ENCODE results near the gene B3GAT3. TPM values are rescaled to one million over a fixed set of nuclear protein-coding genes. Genes with fewer than 3 reads are reported as not detected.
A peak's percentile ranks its signal among the peaks of the same experiment; 100 is the strongest.

Gene B3GAT3
- total and polyA plus RNA-seq, 8 donors = 5.2 to 50.8 (median 19.7) TPM

DNA sequence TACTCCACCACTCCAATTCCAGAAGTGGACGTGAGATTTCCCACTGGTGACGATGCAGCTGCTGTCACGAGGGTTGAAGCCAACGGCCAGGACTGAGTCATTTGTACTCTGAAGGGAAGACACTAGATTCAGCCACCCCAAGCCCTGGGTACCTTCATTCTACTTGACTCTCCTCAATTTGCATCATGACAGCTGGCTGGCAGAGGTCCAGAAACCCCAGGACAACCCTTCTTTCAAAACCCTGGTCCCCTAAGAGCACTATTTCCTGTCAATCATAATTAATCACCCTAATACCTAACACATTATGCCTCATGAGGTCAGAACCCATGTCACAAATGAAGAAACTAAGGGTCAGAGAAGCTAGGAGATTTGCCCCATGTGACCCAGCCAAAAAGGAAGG, 14.1 kb downstream of the B3GAT3 start:
- intact Hi-C loops (cut with DNase I; ENCODE audit: low total_unique reads) = no loop called here
- Histone ChIP-seq H3K4me3 (no peak overlapping the region), H3K27ac (no peak overlapping the region), H3K27me3 (no peaks in the 10 kb centered on the region), H3K4me1 (peaks cover 19 to 45% (median 26%) of the 10 kb centered on the region in 4 donors), H3K36me3 (peaks cover 28 to 76% (median 66%) of the 10 kb centered on the region in 4 donors), H3K9me3 (no peaks in the 10 kb centered on the region)
- no peak for TF ChIP-seq EP300 (IDR thresholded peaks at IDR 0.05)
- no peak for TF ChIP-seq POLR2AphosphoS5 (IDR thresholded peaks at IDR 0.05)
- TF ChIP-seq, protein P1, sequence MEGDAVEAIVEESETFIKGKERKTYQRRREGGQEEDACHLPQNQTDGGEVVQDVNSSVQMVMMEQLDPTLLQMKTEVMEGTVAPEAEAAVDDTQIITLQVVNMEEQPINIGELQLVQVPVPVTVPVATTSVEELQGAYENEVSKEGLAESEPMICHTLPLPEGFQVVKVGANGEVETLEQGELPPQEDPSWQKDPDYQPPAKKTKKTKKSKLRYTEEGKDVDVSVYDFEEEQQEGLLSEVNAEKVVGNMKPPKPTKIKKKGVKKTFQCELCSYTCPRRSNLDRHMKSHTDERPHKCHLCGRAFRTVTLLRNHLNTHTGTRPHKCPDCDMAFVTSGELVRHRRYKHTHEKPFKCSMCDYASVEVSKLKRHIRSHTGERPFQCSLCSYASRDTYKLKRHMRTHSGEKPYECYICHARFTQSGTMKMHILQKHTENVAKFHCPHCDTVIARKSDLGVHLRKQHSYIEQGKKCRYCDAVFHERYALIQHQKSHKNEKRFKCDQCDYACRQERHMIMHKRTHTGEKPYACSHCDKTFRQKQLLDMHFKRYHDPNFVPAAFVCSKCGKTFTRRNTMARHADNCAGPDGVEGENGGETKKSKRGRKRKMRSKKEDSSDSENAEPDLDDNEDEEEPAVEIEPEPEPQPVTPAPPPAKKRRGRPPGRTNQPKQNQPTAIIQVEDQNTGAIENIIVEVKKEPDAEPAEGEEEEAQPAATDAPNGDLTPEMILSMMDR (IDR thresholded peaks at IDR 0.05) = no peak
- no peak for TF ChIP-seq POLR2A (IDR thresholded peaks at IDR 0.05)
- no peak for DNase-seq
- WGBS, 5 donors = 64 to 87% (median 82%) methylated on average over 4 of the region's 4 CpGs

DNA sequence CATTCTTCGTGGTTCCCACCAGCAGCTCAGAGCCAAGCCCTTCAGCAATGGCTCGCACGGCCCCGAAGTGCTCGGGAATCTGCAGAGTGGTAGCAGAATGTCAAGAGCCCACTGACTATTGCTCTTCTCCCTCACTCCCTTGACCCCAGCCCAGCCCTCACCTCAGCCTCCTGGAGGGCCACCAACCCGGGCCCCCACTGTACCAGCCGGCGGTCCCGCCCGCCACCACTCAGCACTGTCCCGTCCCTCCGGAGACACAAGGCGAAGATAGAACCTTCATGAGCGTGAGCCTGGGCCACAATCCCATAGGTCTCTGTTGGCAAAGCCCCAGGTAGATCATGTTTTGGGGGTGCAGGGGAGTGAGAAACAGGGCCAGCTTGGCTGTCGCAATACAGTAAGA, 15.9 kb downstream of the B3GAT3 start:
- Histone ChIP-seq H3K4me3 (no peak overlapping the region), H3K4me1 (peaks cover 16 to 44% (median 24%) of the 10 kb centered on the region in 4 donors), H3K36me3 (peaks cover 25 to 74% (median 66%) of the 10 kb centered on the region in 4 donors), H3K9me3 (no peaks in the 10 kb centered on the region), H3K27me3 (no peaks in the 10 kb centered on the region), H3K27ac (no peak overlapping the region)
- intact Hi-C loops (cut with DNase I; ENCODE audit: low total_unique reads) = no loop called here
- no peak for DNase-seq
- WGBS, 5 donors = 91 to 96% (median 95%) methylated on average over 15 of the region's 15 CpGs
- TF ChIP-seq, protein P1 (IDR thresholded peaks at IDR 0.05) = no peak
- TF ChIP-seq POLR2A (IDR thresholded peaks at IDR 0.05) (no peak), EP300 (IDR thresholded peaks at IDR 0.05) (no peak), POLR2AphosphoS5 (IDR thresholded peaks at IDR 0.05) (no peak)

DNA sequence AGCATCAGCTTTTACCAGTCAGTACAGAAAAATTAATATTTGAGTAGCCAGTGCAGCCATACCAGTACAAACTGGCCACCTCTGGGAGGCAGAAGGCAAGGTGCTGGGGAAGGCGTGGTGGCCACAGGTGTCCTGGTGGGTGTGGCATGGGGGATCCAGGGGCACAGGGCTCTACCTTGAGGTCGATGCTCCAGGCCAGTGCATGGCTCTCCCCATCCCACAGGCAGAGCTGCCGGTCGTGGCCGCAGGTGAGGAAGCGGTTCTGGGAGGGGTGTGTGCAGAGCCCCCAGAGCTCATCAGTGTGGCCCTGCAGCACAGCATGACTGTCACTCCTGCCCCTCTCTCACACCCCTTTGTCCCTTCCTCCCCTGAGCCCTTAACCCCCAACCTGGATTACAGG, 16.3 kb downstream of the B3GAT3 start:
- TF ChIP-seq, protein P1 (IDR thresholded peaks at IDR 0.05) = no peak
- TF ChIP-seq EP300 (IDR thresholded peaks at IDR 0.05) (no peak), POLR2A (IDR thresholded peaks at IDR 0.05) (no peak), POLR2AphosphoS5 (IDR thresholded peaks at IDR 0.05) (no peak)
- Histone ChIP-seq H3K4me1 (peaks cover 13 to 41% (median 22%) of the 10 kb centered on the region in 4 donors), H3K27ac (no peak overlapping the region), H3K27me3 (no peaks in the 10 kb centered on the region), H3K9me3 (no peaks in the 10 kb centered on the region), H3K36me3 (peaks cover 21 to 70% (median 64%) of the 10 kb centered on the region in 4 donors), H3K4me3 (no peak overlapping the region)
- 87 to 93% (median 90%) methylated on average over 5 to 6 of the region's 6 CpGs for WGBS, 5 donors
- intact Hi-C loops (cut with DNase I; ENCODE audit: low total_unique reads) = no loop called here
- DNase-seq = no peak

DNA sequence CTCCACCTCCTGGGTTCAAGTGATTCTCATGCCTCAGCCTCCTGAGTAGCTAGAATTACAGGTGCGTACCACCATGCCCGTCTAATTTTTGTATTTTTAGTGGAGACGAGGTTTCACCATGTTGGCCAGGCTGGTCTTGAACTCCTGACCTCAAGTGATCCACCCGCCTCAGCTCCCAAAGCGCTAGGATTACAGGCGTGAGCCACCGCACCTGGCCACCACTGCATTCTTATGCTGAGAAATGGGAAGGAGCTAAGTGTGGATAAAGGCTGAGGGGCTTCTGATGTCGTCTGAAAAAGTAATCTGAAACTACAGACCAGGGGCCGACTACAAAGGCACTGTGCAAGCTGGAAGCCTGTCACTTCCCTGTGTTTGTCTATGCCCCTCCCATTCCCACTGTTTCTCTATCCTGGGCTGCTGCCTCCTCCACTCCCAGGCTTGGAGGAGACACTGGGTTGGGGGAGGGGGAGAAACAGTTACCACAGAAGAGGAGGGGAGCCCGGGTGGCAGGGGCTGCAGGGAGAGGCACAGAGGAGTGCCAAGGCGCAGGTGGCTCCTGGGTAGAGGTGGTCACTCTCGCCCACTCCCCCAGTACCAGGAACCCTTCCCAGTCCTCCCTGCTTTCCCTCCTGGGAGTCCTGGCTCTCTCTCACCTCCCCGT, 17.2 kb downstream of the B3GAT3 start:
- DNase-seq = peak in 1 of 2 donors; percentile 60
- no peaks in the 10 kb centered on the region for H3K27me3 ChIP-seq
- peaks cover 15 to 65% (median 55%) of the 10 kb centered on the region in 4 donors for H3K36me3 ChIP-seq
- TF ChIP-seq POLR2AphosphoS5 (IDR thresholded peaks at IDR 0.05) (no peak), POLR2A (IDR thresholded peaks at IDR 0.05) (no peak), EP300 (IDR thresholded peaks at IDR 0.05) (no peak)
- TF ChIP-seq, protein P1 (IDR thresholded peaks at IDR 0.05) = no peak
- no peak overlapping the region for H3K4me3 ChIP-seq
- no peak overlapping the region for H3K27ac ChIP-seq
- WGBS, 5 donors = 68 to 84% (median 76%) methylated on average over 12 to 13 of the region's 13 CpGs
- no peaks in the 10 kb centered on the region for H3K9me3 ChIP-seq
- peaks cover 21 to 46% (median 28%) of the 10 kb centered on the region in 4 donors for H3K4me1 ChIP-seq
- intact Hi-C loops (cut with DNase I; ENCODE audit: low total_unique reads) = no loop called here
